HT1080 (cell line): ENCODE results near the gene MPP2. TPM values are rescaled to one million over a fixed set of nuclear protein-coding genes. Genes with fewer than 3 reads are reported as not detected.
"Not testable (repeated sequence)": the region's sequence is repeated elsewhere in the genome, so short reads cannot be mapped to it uniquely, and the experiment has no call there.

Experiments
- DNase-seq: peaks from one replicate; pipeline ENCODE4 v3.0.0-alpha.2; 2015; ENCODE audit warnings: low read depth
- polyA plus RNA-seq, 2 experiments: library from polyadenylated mRNA; depleted of rRNA; stranded (reverse); fragments of >200 nt; gene quantifications; 2 replicates each; pipeline ENCODE4 v1.2.3, GENCODE V29; 2015
- total RNA-seq: library from RNA; depleted of rRNA; stranded (reverse); fragments of >200 nt; shearing (Covaris generic); gene quantifications from 2 replicates; pipeline ENCODE4 v1.2.3, GENCODE V29; 2014; rRNA removed

Gene MPP2
- total RNA-seq = 0.27 and 0.37 TPM in 2 replicates
- polyA plus RNA-seq (2015; cell fraction: cytosol; rRNA removed) = 0.17 and 0.23 TPM in 2 replicates
- 0.32 and 0.35 TPM in 2 replicates for polyA plus RNA-seq (2015; cell fraction: nucleus; rRNA removed)

DNA sequence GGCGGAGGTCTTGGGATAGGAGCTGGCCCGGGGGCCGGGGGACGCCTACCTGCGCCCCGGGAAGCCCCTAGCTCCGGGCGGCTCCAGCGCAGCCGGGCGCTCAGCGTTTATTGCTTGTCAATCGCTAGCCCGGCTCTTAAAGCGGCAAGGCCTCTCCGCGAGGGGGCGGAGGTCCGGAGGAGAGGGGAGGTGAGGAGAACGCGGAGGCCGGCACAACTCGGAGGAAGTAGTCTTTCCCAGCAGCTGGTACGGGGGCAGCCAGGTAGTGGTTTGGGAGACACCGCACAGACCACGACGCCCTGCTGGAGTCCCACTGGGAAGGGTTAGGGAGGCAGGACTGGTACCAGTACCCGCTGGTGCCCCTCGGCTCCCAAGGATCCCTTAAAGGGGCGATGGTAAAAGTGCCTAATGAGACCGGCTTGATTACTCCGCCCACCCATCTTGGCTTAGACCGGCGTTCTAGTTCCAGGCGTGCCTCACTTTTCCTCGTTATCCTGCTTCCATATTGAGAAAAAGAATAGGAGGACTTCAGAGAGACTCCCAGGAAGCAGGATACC is at the start of gene MPP2:
TSS of gene MPP2 (minus strand) at position 112 of the 557 bp plus-strand sequence. CDS start 3,076 bp downstream, outside the sequence.
- DNase-seq = peak; percentile 21

- DNase-seq = no peak
These were observed 48.9 kb upstream of the MPP2 start for GRCh38 chr17:43956222-43956621.

DNA sequence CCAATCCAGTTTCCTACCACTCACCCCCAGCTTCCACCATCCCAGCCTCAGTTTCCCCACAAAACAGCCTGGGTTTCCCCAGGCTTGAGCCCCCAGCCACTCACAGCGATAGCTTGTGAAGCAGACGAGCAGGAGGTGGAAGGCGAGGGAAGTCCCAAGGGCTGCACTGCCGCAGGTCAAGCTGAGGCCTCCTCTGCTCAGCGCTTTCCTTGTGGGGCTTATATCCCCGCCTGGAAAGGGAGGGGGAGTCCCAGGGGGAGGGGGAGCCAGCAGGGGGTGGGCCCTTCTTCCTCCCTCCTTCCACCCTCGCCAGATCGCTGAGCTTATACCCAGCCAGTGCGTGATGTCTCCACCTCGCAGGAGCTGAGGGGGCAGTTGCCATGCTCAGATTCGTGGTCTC is 46.4 kb upstream of the MPP2 start, which contains the start of gene PYY:
TSS of gene PYY (minus strand) at position 195 of the 400 bp plus-strand sequence. CDS start 457 bp downstream, outside the sequence.
- DNase-seq = no peak

DNA sequence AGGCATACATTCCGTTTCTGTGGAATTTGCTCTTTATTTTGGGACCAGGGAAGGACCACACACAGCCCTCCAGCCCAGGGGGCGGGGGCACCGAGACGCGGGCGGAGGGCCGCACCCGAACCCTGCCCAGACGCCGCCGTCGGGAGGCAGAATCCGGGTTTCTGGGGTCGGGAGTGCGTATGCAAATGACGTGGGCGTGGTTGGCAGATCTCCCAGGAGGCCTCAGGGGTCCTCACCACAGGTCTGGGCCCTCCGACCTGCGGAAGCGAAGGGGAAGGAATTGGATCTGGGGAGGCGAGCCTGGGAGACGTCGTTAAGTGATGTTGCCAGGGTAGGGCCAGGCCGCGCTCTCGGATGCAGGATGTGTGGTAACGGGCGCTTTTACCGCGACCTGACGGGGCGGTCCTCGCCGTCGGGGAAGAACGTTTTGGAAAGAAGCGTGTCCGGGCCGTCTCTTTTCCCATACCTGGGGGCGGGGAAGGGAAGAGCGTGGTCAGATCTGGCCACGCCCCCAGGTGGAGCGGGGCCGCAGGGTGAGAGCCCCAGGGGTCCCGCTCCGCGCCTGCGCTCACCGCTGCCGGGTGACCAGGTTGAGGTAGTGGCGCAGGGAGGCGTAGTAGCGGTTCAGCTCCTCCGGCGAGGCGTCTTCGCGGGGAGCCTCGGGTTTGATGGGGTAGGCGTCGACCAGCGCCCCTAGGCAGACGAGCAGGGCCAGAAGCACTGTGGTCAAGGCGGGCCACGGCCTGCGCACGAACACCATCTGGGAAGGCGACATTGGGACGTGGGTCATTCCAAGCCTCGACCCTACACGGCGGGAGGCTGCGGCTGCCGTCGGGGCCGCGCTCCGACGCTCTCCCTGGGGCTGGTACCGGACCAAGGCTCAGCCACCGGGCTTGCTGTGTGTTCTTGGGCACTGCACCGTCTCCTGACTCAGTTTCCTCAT is 45.7 kb upstream of the MPP2 start:
- DNase-seq = no peak

- no peak for DNase-seq
These were observed 45.0 kb upstream of the MPP2 start for GRCh38 chr17:43952351-43952723.

DNA sequence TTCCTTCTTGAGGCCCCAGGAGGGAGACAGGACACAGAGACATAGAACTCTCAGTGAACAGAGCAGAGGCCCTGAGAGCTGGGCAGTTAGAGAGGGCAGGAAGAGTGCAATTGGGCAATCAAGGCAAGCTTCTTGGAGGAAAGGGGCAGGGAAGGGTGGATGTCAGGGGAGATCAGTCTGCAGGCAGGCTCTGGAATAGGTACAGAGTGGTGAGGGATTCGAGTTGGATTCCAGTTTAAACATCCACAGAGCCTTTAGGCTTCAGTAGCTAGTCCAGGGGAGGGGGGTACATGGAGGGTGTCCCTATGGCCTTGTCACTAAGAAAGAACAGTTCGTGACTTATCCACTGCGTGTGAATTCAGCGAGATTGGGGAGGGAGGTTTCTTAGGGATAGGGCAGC is 44.4 kb upstream of the MPP2 start:
- no peak for DNase-seq

DNA sequence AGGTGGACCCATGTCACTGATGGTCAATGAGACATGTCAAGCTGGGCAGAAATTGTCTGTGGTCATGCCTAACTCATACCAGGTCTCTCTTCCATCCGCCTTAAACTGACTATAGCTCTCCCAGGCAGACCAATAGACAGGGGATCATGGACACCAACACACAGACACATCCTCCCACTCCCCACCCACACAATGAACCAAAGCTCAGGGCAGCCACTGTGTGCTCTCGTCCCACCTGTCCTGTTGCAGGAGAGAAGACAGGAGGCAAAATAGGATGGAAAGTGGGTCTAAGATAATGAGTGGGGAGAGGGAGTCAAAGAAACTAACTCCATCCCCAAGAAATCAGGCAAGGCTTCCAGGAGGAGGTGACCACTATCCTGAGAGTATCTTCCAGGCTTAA is 43.2 kb upstream of the MPP2 start:
- no peak for DNase-seq

DNA sequence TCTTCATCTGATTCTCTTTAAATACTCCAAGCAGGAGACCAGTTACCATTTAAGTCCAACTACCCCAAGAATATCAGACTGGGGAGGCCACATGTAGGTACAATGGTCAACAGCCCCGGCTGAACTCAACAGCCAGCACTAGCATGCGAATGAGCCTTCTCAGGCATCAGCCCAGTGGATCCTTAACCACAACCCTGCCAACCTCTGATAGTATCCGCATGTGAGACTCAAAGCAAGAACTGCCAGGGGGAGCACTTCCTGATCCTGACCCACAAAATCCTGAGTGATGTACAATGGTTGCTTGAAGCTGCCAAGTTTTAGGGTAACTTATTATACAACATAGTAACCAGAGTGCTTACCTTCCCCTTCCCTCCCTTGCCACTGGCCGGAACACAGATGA is 42.4 kb upstream of the MPP2 start:
- DNase-seq = peak; percentile 17

DNA sequence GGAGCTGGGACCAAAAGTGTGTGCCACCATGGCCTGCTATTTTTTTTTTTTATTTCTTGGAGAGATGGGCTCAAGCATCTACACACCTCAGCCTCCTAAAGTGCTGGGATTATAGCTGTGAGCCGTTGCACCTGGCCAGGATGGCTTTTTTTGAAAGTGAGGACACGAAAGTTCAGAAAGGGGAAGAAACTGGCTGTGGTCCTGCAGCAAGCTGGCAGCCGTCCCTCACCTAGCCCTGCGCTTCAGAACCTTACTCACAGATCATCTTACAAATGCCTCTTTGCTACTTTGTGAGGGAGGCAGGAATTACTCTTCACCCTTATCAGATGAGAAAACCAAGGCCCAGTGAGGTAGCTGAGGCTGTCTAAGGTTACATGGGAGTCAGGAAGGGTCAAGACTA is 39.4 kb upstream of the MPP2 start:
- no peak for DNase-seq

DNA sequence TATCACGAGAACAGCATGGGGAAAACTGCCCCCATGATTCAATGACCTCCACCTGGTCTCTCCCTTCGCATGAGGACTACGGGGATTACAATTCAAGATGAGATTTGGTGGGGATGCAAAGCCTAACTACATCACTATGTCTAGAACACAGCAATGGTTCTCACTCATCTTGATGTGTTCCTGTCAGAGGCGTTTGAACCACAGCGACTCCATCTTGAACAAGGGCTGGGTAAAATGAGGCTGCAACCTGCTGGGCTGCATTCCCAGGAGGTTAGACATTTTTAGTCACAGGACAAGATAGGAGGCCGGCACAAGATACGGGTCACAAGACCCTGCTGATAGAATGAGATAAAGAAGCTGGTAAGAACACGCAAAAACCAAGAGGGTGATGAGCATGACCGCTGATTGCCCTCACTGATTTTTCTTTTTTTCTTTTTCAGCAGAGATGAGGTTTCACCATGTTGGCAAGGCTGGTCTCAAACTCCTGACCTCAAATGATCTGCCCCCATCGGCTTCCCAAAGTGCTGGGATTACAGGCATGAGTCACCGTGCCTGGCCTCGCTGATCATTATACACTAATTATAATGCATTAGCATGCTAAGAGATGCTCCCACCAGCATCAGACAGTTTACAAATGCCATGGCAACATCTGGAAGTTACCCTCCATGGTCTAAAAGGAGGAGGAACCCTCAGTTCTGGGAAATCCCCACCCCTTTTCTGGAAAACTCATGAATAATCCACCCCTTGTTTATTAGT is 37.9 kb upstream of the MPP2 start:
- DNase-seq = no peak

DNA sequence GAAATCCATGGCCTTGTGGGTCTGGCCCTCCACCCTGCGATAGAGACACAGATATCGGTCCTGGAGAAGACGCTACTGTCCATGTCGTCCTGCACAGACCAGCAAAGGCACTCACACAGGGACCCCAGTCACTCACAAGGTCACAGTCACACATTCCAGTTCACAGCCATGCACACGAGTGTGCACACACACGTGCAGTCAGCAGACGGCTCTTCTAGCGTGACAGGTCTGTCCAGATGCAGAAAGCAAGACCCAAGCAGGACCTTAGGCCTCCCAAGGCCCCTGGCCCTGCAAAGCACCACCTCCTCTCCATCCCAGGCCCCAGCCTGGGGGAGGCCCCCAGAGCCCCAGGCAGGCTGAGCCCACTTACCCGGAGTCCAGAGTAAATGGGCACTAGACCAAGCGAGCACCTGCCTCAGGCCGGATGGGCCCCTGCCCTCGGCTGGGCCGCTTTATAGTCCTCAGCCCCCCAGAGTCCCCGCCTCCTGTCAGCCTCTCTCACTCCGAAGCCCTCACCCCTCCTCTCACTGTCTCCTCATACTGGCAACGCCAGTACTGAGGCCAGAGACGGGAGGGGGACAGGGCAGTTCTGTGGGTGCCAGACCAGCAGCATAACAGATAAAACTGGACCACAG is 34.8 kb upstream of the MPP2 start, which contains the start of gene PPY:
TSS of gene PPY (minus strand) at position 426 of the 635 bp plus-strand sequence. CDS start 822 bp downstream, outside the sequence.
- DNase-seq = no peak

GRCh38 chr17:43940630-43941029 is 33.3 kb upstream of the MPP2 start:
- peak; percentile 32 for DNase-seq

- no peak for DNase-seq
These were observed 32.5 kb upstream of the MPP2 start for GRCh38 chr17:43939886-43940285.

DNA sequence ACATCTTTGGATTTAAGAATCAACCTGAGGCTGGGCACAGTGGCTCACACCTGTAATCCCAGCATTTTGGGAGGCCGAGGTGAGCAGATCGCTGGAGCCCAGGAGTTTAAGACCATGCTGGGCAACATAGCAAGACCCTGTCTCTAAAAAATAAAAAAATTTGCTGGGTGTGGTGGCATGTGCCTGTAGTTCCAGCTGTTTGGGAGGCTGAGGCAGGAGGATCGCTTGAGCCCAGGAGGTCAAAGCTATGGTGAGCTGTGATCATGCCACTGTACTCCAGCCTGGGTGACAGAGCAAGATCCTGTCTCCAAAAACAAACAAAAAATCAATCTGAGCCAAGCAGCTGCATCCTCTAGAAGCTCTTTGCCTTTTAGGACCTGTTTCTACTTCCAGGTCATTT is 32.1 kb upstream of the MPP2 start:
- not testable (repeated sequence) for DNase-seq

DNA sequence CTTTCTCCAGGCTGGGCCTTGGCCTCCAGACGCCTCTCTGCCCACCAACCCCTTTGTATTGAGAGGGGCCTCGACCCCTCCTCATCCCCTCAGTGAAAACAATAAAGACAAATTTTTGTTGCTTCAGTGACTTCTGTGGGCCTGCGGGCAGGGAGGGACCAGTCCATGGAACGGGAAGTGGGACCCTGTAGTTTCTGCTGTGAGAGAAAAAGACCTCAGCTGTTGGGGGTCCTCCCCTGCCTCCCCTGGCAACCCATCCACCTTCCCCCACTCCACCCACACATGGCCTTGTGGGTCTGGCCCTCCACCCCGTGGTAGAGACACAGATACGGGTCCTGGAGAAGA is 31.5 kb upstream of the MPP2 start:
- no peak for DNase-seq

GRCh38 chr17:43936434-43936833 is 29.1 kb upstream of the MPP2 start:
- DNase-seq = peak; percentile 27

- DNase-seq = no peak
These were observed 28.6 kb upstream of the MPP2 start for GRCh38 chr17:43935926-43936261.

- no peak for DNase-seq
These were observed 28.0 kb upstream of the MPP2 start for GRCh38 chr17:43935204-43935925.

GRCh38 chr17:43932923-43933322 is 25.6 kb upstream of the MPP2 start:
- DNase-seq = no peak

- DNase-seq = no peak
These were observed 25.0 kb upstream of the MPP2 start for GRCh38 chr17:43932357-43932756.
